H9 (cell line): ENCODE data around the gene GIT2. TPM values are rescaled to one million over a fixed set of nuclear protein-coding genes. Genes with fewer than 3 reads are reported as not detected.

Experiments
- DNase-seq: peaks from one replicate; pipeline ENCODE4 v3.0.0-alpha.2; 2017
- H2AFZ ChIP-seq: one replicate; pipeline ENCODE4 v1.6.1; 2013; ENCODE audit warnings: mild to moderate bottlenecking, low read length, control low read depth, moderate library complexity
- H2AK5ac ChIP-seq: 2 replicates; pipeline ENCODE4 v1.6.1; 2013; ENCODE audit warnings: low read length, control low read depth, mixed read lengths; ENCODE audit not compliant: insufficient read length
- H2BK120ac ChIP-seq: one replicate; pipeline ENCODE4 v1.6.1; 2013; ENCODE audit warnings: low read depth, mild to moderate bottlenecking, low read length, control low read depth, inconsistent platforms; ENCODE audit not compliant: poor library complexity, severe bottlenecking
- H2BK12ac ChIP-seq: 2 replicates; pipeline ENCODE4 v1.6.1; 2013; ENCODE audit warnings: low read length, control low read depth, mixed read lengths, low read depth; ENCODE audit not compliant: insufficient read length
- H2BK15ac ChIP-seq: 2 replicates; pipeline ENCODE4 v1.6.1; 2013; ENCODE audit warnings: low read depth, low read length, control low read depth
- H2BK20ac ChIP-seq: one replicate; pipeline ENCODE4 v1.6.1; 2013; ENCODE audit warnings: low read depth, mild to moderate bottlenecking, low read length, control low read depth, inconsistent platforms; ENCODE audit not compliant: poor library complexity, severe bottlenecking
- H2BK5ac ChIP-seq: 2 replicates; pipeline ENCODE4 v1.6.1; 2013; ENCODE audit warnings: low read length, control low read depth, mixed read lengths; ENCODE audit not compliant: insufficient read length
- H3K14ac ChIP-seq: 2 replicates; pipeline ENCODE4 v1.6.1; 2013; ENCODE audit warnings: low read length, control low read depth; ENCODE audit not compliant: insufficient read depth
- H3K18ac ChIP-seq: 2 replicates; pipeline ENCODE4 v1.6.1; 2013; ENCODE audit warnings: low read depth, mild to moderate bottlenecking, mixed read lengths, low read length, control low read depth; ENCODE audit not compliant: insufficient read length
- H3K23ac ChIP-seq: 2 replicates; pipeline ENCODE4 v1.6.1; 2013; ENCODE audit warnings: low read length, control low read depth, mixed read lengths, low read depth; ENCODE audit not compliant: insufficient read length
- H3K23me2 ChIP-seq: 2 replicates; pipeline ENCODE4 v1.6.1; 2013; ENCODE audit warnings: low read depth, mild to moderate bottlenecking, mixed read lengths, low read length, control low read depth; ENCODE audit not compliant: insufficient read length, poor library complexity, severe bottlenecking
- H3K27ac ChIP-seq: 2 replicates; pipeline ENCODE4 v1.5.1; 2013; ENCODE audit warnings: low read length, control low read depth, mixed read lengths, low read depth; ENCODE audit not compliant: insufficient read length
- H3K27me3 ChIP-seq: 2 replicates; pipeline ENCODE4 v1.6.1; 2013; ENCODE audit warnings: low read length, control low read depth, inconsistent platforms; ENCODE audit not compliant: insufficient read depth
- H3K4ac ChIP-seq: 2 replicates; pipeline ENCODE4 v1.6.1; 2013; ENCODE audit warnings: low read depth, mild to moderate bottlenecking, control low read depth, inconsistent platforms, low read length, moderate library complexity
- H3K4me1 ChIP-seq: 2 replicates; pipeline ENCODE4 v1.6.1; 2013; ENCODE audit warnings: low read length, control low read depth, inconsistent platforms; ENCODE audit not compliant: insufficient read depth
- H3K4me2 ChIP-seq: 2 replicates; pipeline ENCODE4 v1.6.1; 2013; ENCODE audit warnings: low read length, control low read depth, mixed read lengths; ENCODE audit not compliant: insufficient read length, insufficient read depth
- H3K56ac ChIP-seq: 2 replicates; pipeline ENCODE4 v1.6.1; 2013; ENCODE audit warnings: low read depth, mild to moderate bottlenecking, mixed read lengths, low read length, control low read depth; ENCODE audit not compliant: insufficient read length
- H3K79me1 ChIP-seq: 2 replicates; pipeline ENCODE4 v1.6.1; 2013; ENCODE audit warnings: low read depth, mild to moderate bottlenecking, moderate library complexity, low read length, control low read depth, inconsistent platforms; ENCODE audit not compliant: insufficient read depth, poor library complexity, severe bottlenecking
- H3K79me2 ChIP-seq: 2 replicates; pipeline ENCODE4 v1.6.1; 2013; ENCODE audit warnings: low read length, control low read depth, inconsistent platforms; ENCODE audit not compliant: insufficient read depth
- H3K9ac ChIP-seq: 2 replicates; pipeline ENCODE4 v1.6.1; 2013; ENCODE audit warnings: low read length, control low read depth, mixed read lengths; ENCODE audit not compliant: insufficient read length; ENCODE audit errors: extremely low read depth
- H3K9me3 ChIP-seq: one replicate; pipeline ENCODE4 v1.6.1; 2013; ENCODE audit warnings: low read depth, low read length, inconsistent platforms; ENCODE audit not compliant: control insufficient read depth
- H3T11ph ChIP-seq: one replicate; pipeline ENCODE4 v1.6.1; 2013; ENCODE audit warnings: mild to moderate bottlenecking, low read length, control low read depth, inconsistent platforms
- H4K20me1 ChIP-seq: one replicate; pipeline ENCODE4 v1.6.1; 2013; ENCODE audit not compliant: control insufficient read depth, insufficient read length, insufficient read depth
- H4K5ac ChIP-seq: 2 replicates; pipeline ENCODE4 v1.6.1; 2013; ENCODE audit warnings: low read depth, mild to moderate bottlenecking, mixed read lengths, low read length, control low read depth; ENCODE audit not compliant: insufficient read length
- H4K8ac ChIP-seq: replicated peaks from 2 replicates; pipeline ENCODE4 v1.6.1; 2013; ENCODE audit warnings: low read length, control low read depth, mixed read lengths, low read depth; ENCODE audit not compliant: insufficient read length
- H4K91ac ChIP-seq: 2 replicates; pipeline ENCODE4 v1.6.1; 2013; ENCODE audit warnings: low read depth, mild to moderate bottlenecking, moderate library complexity, mixed read lengths, low read length, control low read depth; ENCODE audit not compliant: insufficient read length
- H3K27ac Mint-ChIP-seq, 3 experiments: 2 replicates in 2 of 3; 3 replicates in 1 of 3; pipeline ENCODE4 v1.8.0; 2020 to 2021; ENCODE audit warnings: mixed read lengths in 3 of 3, mild to moderate bottlenecking in 1 of 3, moderate library complexity in 1 of 3
- H3K27me3 Mint-ChIP-seq: 2 replicates; pipeline ENCODE4 v1.8.0; 2021; ENCODE audit warnings: low read depth, mild to moderate bottlenecking, moderate library complexity, mixed read lengths
- H3K36me3 Mint-ChIP-seq, 3 experiments: 2 replicates in 2 of 3; 3 replicates in 1 of 3; pipeline ENCODE4 v1.8.0; 2020 to 2021; ENCODE audit warnings: low read depth in 3 of 3, mixed read lengths in 3 of 3; ENCODE audit not compliant: insufficient read depth in 1 of 3
- H3K4me1 Mint-ChIP-seq, 2 experiments: 2 replicates each; pipeline ENCODE4 v1.8.0; 2020; ENCODE audit warnings: mixed read lengths in 2 of 2
- H3K4me3 Mint-ChIP-seq, 2 experiments: 2 replicates in 1 of 2; 3 replicates in 1 of 2; pipeline ENCODE4 v1.8.0; 2020 to 2021; ENCODE audit warnings: mild to moderate bottlenecking in 2 of 2, mixed read lengths in 2 of 2, moderate library complexity in 1 of 2
- H3K9me3 Mint-ChIP-seq, 2 experiments: 2 replicates in 1 of 2; 3 replicates in 1 of 2; pipeline ENCODE4 v1.8.0; 2020; ENCODE audit warnings: mild to moderate bottlenecking in 2 of 2, mixed read lengths in 2 of 2, moderate library complexity in 1 of 2
- WGBS: extraction: QIAGEN DNeasy Blood & Tissue Kit; methylation state at CpG from one replicate; pipeline ENCODE4 v1.1.7; 2013; ENCODE audit warnings: missing lambda C conversion rate, low lambda C conversion rate, mixed read lengths; ENCODE audit not compliant: insufficient read length; ENCODE audit errors: extremely low coverage; 5-methylcytosine and 5-hydroxymethylcytosine counted together
- total RNA-seq: library from RNA; stranded (reverse); gene quantifications from 2 replicates; pipeline ENCODE4 v1.2.1, GENCODE V29; 2021
- TF ChIP-seq, protein P1 (sequence below): fragments of 200-600 bp; sonication (generic); conservative IDR thresholded peaks from 3 replicates; pipeline ENCODE4 v1.8.0; 2021; ENCODE audit warnings: antibody characterized with exemption, mild to moderate bottlenecking

The GIT2 gene
- total RNA-seq, 1 experiment from 2014 or later: 27.0 TPM

DNA sequence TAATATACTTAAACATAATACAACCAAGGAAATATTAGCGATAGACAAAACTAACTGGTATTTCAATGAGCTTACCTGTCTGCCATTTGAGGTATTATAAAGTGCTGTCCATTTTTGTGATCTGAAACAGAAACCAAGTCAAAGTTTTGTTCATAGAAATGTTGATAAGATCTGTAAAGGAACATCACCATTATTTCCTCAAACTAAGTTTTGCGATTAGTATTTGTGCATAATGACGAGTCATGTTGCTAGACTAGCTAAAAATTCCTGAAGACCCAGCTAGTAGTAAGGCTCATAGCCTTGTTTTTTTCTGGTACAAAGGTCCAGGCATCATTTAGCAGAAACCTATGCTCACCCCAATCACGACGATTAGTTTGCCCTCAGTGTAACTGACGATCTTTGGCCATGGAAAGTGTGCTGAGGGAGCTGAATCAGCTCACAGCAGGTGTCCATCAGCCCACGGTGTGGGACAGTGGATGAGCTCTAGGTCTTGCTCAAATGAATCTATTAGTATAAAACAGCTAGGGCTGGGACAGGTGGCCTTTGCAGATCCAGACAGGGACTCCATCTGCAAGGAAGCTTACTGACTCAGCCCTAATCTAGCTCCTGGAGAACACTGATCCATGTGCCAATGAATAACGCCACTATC lies 28.7 kb downstream of the GIT2 start:
- Mint-ChIP-seq H3K4me1 (peaks cover 2 to 3% of the 10 kb centered on the region in 2 experiments; a peak in 3 of 4 replicates), H3K9me3 (no peaks in the 10 kb centered on the region), H3K27me3 (no peaks in the 10 kb centered on the region), H3K27ac (peak overlapping the region in 1 of 3 experiments; percentile 73; a peak in 2 of 7 replicates), H3K4me3 (no peak overlapping the region), H3K36me3 (peaks cover 2 to 31% (median 4%) of the 10 kb centered on the region in 3 experiments; a peak in 4 of 7 replicates)
- Histone ChIP-seq H3K56ac (no peak overlapping the region), H3T11ph (no peak overlapping the region), H3K4ac (no peak overlapping the region), H3K18ac (no peak overlapping the region), H3K23me2 (no peaks in the 10 kb centered on the region), H3K79me1 (no peaks in the 10 kb centered on the region), H3K27ac (no peak overlapping the region), H3K4me2 (no peak overlapping the region), H4K5ac (no peak overlapping the region), H3K23ac (no peak overlapping the region), H3K79me2 (no peaks in the 10 kb centered on the region), H2BK20ac (no peak overlapping the region), H2AK5ac (no peak overlapping the region), H3K4me1 (no peaks in the 10 kb centered on the region), H2BK120ac (no peak overlapping the region), H3K9ac (no peak overlapping the region), H2BK5ac (no peak overlapping the region), H2BK15ac (no peak overlapping the region), H4K20me1 (no peaks in the 10 kb centered on the region), H3K9me3 (no peaks in the 10 kb centered on the region), H2AFZ (no peak overlapping the region), H4K8ac (no peak overlapping the region), H4K91ac (no peak overlapping the region), H3K14ac (no peak overlapping the region), H2BK12ac (no peak overlapping the region), H3K27me3 (no peaks in the 10 kb centered on the region)
- TF ChIP-seq, protein P1, sequence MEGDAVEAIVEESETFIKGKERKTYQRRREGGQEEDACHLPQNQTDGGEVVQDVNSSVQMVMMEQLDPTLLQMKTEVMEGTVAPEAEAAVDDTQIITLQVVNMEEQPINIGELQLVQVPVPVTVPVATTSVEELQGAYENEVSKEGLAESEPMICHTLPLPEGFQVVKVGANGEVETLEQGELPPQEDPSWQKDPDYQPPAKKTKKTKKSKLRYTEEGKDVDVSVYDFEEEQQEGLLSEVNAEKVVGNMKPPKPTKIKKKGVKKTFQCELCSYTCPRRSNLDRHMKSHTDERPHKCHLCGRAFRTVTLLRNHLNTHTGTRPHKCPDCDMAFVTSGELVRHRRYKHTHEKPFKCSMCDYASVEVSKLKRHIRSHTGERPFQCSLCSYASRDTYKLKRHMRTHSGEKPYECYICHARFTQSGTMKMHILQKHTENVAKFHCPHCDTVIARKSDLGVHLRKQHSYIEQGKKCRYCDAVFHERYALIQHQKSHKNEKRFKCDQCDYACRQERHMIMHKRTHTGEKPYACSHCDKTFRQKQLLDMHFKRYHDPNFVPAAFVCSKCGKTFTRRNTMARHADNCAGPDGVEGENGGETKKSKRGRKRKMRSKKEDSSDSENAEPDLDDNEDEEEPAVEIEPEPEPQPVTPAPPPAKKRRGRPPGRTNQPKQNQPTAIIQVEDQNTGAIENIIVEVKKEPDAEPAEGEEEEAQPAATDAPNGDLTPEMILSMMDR: no peak
- WGBS: no CpG with 5 or more reads among the region's 8 CpGs
- DNase-seq: no peak
